HEK293 (cell line): Measurements from ENCODE around the gene HDHD5.

Source experiments
- CTCF ChIA-PET: fragments of 350-600 bp; formaldehyde crosslinking; extraction: SDS; loops from one replicate; lab custom pipeline; 2021; ENCODE audit warnings: antibody characterized with exemption; lab: Yijun Ruan, JAX
- POLR2A ChIA-PET: fragments of 300-600 bp; formaldehyde crosslinking; extraction: SDS; loops from one replicate; lab custom pipeline; 2020; ENCODE audit warnings: antibody characterized with exemption, inconsistent platforms; lab: Yijun Ruan, JAX
- H3K27ac ChIP-seq: fragments of 200-500 bp; sonication (Bioruptor generic); 2 replicates; pipeline ENCODE4 v1.5.1; 2014; ENCODE audit warnings: low read depth, low read length, control low read depth, inconsistent platforms; ENCODE audit errors: extremely low read depth
- H3K36me3 ChIP-seq, 2 experiments: fragments of 200-500 bp in 1 of 2; sonication (Bioruptor generic) in 1 of 2; 1 replicate in 1 of 2; 2 replicates in 1 of 2; pipeline ENCODE4 v1.5.1; 2014 to 2017; ENCODE audit warnings: inconsistent platforms in 2 of 2, low read length in 2 of 2; ENCODE audit not compliant: control insufficient read depth in 2 of 2, insufficient read depth in 1 of 2
- H3K4me1 ChIP-seq: fragments of 200-500 bp; sonication (Bioruptor generic); 2 replicates; pipeline ENCODE4 v1.5.1; 2014; ENCODE audit warnings: mild to moderate bottlenecking, low read length, inconsistent platforms; ENCODE audit not compliant: control insufficient read depth, insufficient read depth
- H3K4me3 ChIP-seq: 2 replicates; pipeline ENCODE4 v1.5.1; 2011; ENCODE audit warnings: low read depth, mild to moderate bottlenecking, control low read depth, low read length, moderate library complexity
- H3K9me3 ChIP-seq: fragments of 200-500 bp; sonication (Bioruptor generic); 2 replicates; pipeline ENCODE4 v1.5.1; 2014; ENCODE audit warnings: low read depth, low read length, inconsistent platforms; ENCODE audit not compliant: control insufficient read depth, insufficient read depth
- KLF10 ChIP-seq: fragments of 450-650 bp; IDR thresholded peaks from 2 replicates; pipeline ENCODE4 v1.5.1; 2018; ENCODE audit warnings: missing biosample characterization, mild to moderate bottlenecking, missing genetic modification characterization
- KLF17 ChIP-seq: fragments of 450-650 bp; formaldehyde crosslinking; IDR thresholded peaks from 2 replicates; pipeline ENCODE4 v1.5.1; 2016; ENCODE audit warnings: missing biosample characterization, missing genetic modification characterization
- MYNN ChIP-seq: fragments of 450-650 bp; formaldehyde crosslinking; IDR thresholded peaks from 2 replicates; pipeline ENCODE4 v1.5.1; 2016; ENCODE audit warnings: missing biosample characterization, missing genetic modification characterization, borderline replicate concordance
- SCRT2 ChIP-seq: fragments of 450-650 bp; formaldehyde crosslinking; IDR thresholded peaks from 2 replicates; pipeline ENCODE4 v1.5.1; 2016; ENCODE audit warnings: missing biosample characterization, missing genetic modification characterization
- YY1 ChIP-seq: fragments of 450-650 bp; formaldehyde crosslinking; IDR thresholded peaks from 2 replicates; pipeline ENCODE4 v1.5.1; 2018; ENCODE audit warnings: missing biosample characterization, missing genetic modification characterization
- ZBTB11 ChIP-seq: fragments of 450-650 bp; formaldehyde crosslinking; conservative IDR thresholded peaks from 2 replicates; pipeline ENCODE4 v1.5.1; 2016; ENCODE audit warnings: low read depth, missing biosample characterization, missing genetic modification characterization
- ZNF416 ChIP-seq: fragments of 450-650 bp; formaldehyde crosslinking; IDR thresholded peaks from 2 replicates; pipeline ENCODE4 v1.5.1; 2016; ENCODE audit warnings: missing biosample characterization, missing genetic modification characterization
- ZNF48 ChIP-seq: fragments of 450-650 bp; formaldehyde crosslinking; IDR thresholded peaks from 2 replicates; pipeline ENCODE4 v1.5.1; 2016; ENCODE audit warnings: missing biosample characterization, missing genetic modification characterization
- ZNF660 ChIP-seq: fragments of 450-650 bp; IDR thresholded peaks from 2 replicates; pipeline ENCODE4 v1.5.1; 2018; ENCODE audit warnings: missing biosample characterization, mild to moderate bottlenecking, missing genetic modification characterization
- ZNF792 ChIP-seq: fragments of 450-650 bp; formaldehyde crosslinking; IDR thresholded peaks from 2 replicates; pipeline ENCODE4 v1.5.1; 2016; ENCODE audit warnings: missing biosample characterization, missing genetic modification characterization
- ZSCAN5A ChIP-seq: fragments of 450-650 bp; formaldehyde crosslinking; IDR thresholded peaks from 2 replicates; pipeline ENCODE4 v1.5.1; 2016; ENCODE audit warnings: missing biosample characterization, missing genetic modification characterization
- TF ChIP-seq, protein P1 (sequence below): fragments of 450-650 bp; formaldehyde crosslinking; conservative IDR thresholded peaks from 2 replicates; pipeline ENCODE4 v1.5.1; 2016; ENCODE audit warnings: low read depth, missing biosample characterization, missing genetic modification characterization
- TF ChIP-seq, protein P2 (sequence below): fragments of 450-650 bp; formaldehyde crosslinking; IDR thresholded peaks from 2 replicates; pipeline ENCODE4 v1.5.1; 2016; ENCODE audit warnings: missing biosample characterization, missing genetic modification characterization, borderline replicate concordance

The HDHD5 gene

GRCh38 chr22:17198170-17199002 lies 39.3 kb upstream of the HDHD5 start:
- ChIA-PET CTCF (no interaction called here), POLR2A (no interaction called here)
- Histone ChIP-seq H3K27ac (no peak overlapping the region), H3K9me3 (no peaks in the 10 kb centered on the region), H3K36me3 (no peaks in the 10 kb centered on the region), H3K4me3 (no peak overlapping the region), H3K4me1 (no peaks in the 10 kb centered on the region)
- TF ChIP-seq ZNF660 (tag by site-specific recombination) (no peak), ZNF792 (no peak), MYNN (tag by site-specific recombination) (no peak), YY1 (tag by site-specific recombination) (no peak), ZNF416 (tag by site-specific recombination) (no peak), ZBTB11 (tag by site-specific recombination) (no peak), KLF10 (tag by site-specific recombination) (no peak), SCRT2 (tag by site-specific recombination) (no peak), KLF17 (tag by site-specific recombination) (no peak), ZNF48 (tag by site-specific recombination) (no peak), ZSCAN5A (no peak)
- TF ChIP-seq, protein P1, sequence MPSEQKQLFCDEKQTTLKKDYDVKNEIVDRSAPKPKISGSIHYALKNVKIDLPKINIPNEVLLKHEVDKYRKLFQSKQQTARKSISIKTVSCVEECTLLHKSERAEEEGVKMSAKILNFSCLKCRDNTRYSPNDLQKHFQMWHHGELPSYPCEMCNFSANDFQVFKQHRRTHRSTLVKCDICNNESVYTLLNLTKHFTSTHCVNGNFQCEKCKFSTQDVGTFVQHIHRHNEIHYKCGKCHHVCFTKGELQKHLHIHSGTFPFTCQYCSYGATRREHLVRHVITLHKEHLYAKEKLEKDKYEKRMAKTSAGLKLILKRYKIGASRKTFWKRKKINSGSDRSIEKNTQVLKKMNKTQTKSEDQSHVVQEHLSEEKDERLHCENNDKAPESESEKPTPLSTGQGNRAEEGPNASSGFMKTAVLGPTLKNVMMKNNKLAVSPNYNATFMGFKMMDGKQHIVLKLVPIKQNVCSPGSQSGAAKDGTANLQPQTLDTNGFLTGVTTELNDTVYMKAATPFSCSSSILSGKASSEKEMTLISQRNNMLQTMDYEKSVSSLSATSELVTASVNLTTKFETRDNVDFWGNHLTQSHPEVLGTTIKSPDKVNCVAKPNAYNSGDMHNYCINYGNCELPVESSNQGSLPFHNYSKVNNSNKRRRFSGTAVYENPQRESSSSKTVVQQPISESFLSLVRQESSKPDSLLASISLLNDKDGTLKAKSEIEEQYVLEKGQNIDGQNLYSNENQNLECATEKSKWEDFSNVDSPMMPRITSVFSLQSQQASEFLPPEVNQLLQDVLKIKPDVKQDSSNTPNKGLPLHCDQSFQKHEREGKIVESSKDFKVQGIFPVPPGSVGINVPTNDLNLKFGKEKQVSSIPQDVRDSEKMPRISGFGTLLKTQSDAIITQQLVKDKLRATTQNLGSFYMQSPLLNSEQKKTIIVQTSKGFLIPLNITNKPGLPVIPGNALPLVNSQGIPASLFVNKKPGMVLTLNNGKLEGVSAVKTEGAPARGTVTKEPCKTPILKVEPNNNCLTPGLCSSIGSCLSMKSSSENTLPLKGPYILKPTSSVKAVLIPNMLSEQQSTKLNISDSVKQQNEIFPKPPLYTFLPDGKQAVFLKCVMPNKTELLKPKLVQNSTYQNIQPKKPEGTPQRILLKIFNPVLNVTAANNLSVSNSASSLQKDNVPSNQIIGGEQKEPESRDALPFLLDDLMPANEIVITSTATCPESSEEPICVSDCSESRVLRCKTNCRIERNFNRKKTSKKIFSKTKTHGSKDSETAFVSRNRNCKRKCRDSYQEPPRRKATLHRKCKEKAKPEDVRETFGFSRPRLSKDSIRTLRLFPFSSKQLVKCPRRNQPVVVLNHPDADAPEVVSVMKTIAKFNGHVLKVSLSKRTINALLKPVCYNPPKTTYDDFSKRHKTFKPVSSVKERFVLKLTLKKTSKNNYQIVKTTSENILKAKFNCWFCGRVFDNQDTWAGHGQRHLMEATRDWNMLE (tag by site-specific recombination), result no peak
- TF ChIP-seq, protein P2, sequence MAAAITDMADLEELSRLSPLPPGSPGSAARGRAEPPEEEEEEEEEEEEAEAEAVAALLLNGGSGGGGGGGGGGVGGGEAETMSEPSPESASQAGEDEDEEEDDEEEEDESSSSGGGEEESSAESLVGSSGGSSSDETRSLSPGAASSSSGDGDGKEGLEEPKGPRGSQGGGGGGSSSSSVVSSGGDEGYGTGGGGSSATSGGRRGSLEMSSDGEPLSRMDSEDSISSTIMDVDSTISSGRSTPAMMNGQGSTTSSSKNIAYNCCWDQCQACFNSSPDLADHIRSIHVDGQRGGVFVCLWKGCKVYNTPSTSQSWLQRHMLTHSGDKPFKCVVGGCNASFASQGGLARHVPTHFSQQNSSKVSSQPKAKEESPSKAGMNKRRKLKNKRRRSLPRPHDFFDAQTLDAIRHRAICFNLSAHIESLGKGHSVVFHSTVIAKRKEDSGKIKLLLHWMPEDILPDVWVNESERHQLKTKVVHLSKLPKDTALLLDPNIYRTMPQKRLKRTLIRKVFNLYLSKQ, result no peak
